ENCODE measurements around the gene GPC1.

The GPC1 gene

DNA sequence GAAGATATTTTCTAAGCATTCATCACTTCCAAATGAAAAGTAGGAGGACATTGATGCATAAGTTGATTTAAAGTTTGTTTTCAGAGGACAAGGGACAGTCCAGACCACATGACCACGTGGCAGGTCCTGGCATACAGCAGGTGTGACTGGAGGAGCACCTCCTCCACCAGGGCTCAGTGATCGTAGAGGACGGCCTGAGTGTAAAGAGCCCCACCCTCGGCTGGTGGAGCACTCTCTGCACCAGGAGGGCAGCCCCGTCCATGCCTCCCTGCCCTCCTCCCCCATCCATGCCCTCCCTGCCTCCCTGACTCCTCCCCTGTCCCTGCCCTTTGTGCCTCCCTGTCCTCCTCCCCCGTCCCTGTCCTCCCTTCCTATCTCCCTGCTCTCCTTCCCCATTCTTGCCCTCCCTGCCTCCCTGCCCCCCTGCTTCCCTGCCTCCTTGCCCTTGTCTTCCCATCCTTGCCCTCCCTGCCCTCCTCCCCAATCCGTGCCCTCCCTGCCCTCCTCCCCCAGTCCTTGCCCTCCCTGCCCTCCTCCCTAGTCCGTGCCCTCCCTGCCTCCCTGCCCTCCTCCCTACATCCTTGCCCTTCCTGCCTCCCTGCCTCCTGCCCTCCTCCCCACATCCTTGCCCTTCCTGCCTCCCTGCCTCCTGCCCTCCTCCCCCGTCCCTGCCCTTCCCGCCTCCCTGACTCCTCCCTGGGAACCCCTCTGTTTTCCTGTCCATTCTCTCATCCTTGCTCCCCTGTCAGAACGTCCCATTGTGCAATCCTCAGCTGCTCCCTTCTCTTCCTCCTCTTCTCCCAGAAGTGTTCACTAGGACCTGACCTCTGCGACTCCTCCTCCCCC, 74.4 kb downstream of the GPC1 start:
- peak; percentile 14 for DNase-seq
- no peak overlapping the region for H3K27ac Mint-ChIP-seq
- CTCF ChIA-PET, result no interaction called here
- peaks cover 13% of the 10 kb centered on the region for H3K4me1 Mint-ChIP-seq
- H3K4me3 Mint-ChIP-seq, result no peak overlapping the region
- no peaks in the 10 kb centered on the region for H3K9me3 Mint-ChIP-seq
- H3K27me3 Mint-ChIP-seq, result no peaks in the 10 kb centered on the region
- H3K36me3 Mint-ChIP-seq, result peaks cover 1% of the 10 kb centered on the region

DNA sequence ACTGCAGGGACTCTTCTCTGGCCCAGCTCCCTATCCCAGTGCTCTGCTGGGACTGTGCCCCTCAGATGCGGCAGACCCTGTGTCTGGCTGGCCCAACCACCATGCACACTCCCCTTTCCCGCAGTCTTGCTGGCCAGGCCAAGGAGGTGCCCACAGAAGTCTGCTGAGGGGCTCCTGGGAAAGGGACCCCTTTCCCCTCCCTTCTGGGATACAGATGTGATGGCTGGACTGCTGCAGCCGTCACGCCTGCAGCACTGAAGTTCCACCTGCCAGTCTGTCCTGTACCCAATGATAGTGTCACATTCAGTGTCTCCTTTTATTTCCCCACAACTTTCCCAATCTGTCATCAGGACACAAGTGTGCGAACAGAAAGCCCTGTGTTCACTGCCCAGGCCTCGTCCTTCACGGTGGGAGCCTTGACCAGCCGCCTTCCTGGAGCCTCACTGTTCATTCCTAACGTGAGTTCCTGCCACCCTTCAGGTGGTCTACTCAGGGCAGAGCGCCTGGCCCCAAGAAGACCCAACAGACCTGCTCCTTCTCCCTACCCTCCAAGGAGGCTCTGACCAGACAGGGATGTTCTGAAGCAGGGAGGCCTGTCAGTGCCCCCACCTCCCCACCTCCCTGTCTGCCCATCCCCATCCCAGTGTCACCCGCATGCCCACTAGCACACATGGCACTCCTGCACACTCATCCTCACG, 75.2 kb downstream of the GPC1 start:
- H3K36me3 Mint-ChIP-seq, result peaks cover 1% of the 10 kb centered on the region
- no peaks in the 10 kb centered on the region for H3K9me3 Mint-ChIP-seq
- H3K27me3 Mint-ChIP-seq, result no peaks in the 10 kb centered on the region
- H3K4me3 Mint-ChIP-seq, result no peak overlapping the region
- H3K4me1 Mint-ChIP-seq, result peaks cover 13% of the 10 kb centered on the region
- CTCF ChIA-PET, result interaction anchor here (1.4 kb wide), 1 partner anchor 46 kb away, joined by 3 read pairs; no protein-coding TSS in a partner anchor
- no peak overlapping the region for H3K27ac Mint-ChIP-seq
- no peak for DNase-seq

DNA sequence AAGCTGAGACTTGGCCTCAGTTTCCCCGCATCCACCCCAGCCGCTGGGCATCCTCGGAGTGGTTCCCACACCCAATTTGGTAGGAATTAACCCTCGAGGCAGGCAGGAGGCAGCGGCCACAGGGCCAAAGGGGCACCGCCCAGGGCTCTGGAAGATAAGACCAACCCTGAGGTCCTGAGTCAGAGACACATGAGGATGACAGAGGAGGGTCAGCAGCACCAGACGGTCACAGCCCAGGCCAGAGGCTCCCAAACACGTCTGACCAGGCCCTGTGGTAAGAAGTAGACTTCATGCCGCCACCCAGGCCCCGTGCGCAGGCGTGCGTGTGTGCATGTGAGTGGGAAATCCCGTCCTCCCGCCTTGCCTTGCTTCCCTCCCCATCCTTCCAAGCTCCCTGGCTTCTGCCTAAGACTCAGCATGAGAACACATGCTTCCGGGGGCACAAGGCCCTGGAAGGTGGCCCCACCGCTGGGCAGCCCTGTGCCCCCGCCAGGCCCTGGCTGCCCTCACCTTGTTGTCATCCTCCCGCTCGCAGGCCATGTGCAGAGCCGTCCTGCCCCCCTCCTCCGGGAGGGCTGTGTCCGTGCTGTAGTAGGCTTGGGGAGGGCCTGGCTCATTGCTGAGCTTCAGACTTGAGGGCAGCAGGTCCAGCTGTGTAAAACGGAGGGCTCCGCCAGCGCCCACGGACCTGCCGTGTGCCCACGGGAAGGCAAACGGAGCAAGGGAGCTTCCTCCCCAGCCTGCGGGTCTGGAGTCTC, 76.1 kb downstream of the GPC1 start:
- DNase-seq, result no peak
- Mint-ChIP-seq H3K36me3 (peaks cover 1% of the 10 kb centered on the region), H3K9me3 (no peaks in the 10 kb centered on the region), H3K4me1 (peaks cover 13% of the 10 kb centered on the region), H3K4me3 (no peak overlapping the region), H3K27ac (no peak overlapping the region), H3K27me3 (no peaks in the 10 kb centered on the region)
- CTCF ChIA-PET, result interaction anchor here (1.4 kb wide), 1 partner anchor 45 kb away, joined by 3 read pairs; no protein-coding TSS in a partner anchor

DNA sequence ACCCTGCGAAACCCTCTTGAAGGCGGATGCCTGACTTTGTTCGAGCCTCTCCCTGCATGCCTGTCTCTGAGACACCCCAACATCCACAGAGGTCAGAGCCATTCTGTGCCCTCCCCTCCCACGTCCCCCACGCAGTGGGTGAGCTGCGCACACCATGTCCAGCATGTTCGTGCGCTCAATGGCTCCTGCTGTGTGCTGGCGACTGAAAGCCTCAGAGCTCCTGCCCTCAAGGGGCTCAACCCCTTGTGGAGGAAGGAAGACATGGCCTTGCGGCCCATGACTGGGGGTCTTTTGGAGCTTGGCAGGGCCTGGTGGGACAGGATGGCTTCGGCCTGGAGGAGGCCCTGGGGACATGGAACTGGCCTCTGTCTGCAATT, 76.6 kb downstream of the GPC1 start:
- Mint-ChIP-seq H3K4me3 (no peak overlapping the region), H3K27me3 (no peaks in the 10 kb centered on the region), H3K27ac (no peak overlapping the region), H3K9me3 (no peaks in the 10 kb centered on the region), H3K36me3 (peaks cover 1% of the 10 kb centered on the region), H3K4me1 (peaks cover 13% of the 10 kb centered on the region)
- CTCF ChIA-PET, result interaction anchor here (1.4 kb wide), 1 partner anchor 45 kb away, joined by 3 read pairs; no protein-coding TSS in a partner anchor
- DNase-seq, result no peak

DNA sequence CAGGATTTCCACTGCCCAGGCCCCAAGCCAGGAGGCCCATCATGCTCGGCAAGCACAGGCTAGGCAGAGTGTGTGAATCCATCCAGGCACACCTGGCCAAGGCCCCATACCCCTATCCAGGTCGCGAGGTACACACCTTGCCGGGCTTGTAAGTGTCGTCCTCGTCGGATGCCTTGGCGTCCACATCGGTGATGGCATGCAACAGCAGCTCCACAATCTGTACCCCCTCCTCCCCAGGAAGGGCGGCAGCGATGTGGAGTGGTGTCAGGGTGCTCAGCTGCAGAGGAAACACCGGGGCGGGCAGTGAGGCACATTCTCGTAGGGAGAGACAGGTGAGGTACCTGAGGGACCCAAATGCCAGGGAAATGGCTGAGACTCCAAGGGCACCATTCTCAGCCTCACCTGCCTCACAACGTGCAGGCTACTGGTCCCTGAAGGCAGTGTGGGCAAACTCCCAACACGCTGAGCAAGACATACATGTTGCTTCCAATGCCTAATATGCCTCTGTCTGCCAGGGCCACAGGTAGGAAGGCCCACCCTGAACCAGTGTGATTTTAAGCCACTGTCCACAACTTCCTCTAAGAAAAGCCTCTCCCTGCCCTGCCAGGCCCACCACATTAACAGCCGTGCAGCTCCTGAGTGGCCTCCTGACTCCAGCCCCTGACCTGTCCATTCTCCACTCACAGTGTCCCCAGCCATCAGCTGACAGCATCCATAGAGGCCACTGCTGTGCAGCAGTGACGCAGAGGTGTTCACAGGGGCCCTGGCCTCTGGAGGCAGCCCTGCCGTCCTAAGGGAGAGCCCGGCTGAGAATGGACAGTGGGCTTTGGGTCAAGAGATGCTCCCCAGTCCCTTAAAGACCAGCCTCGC, 77.4 kb downstream of the GPC1 start:
- peaks cover 1% of the 10 kb centered on the region for H3K36me3 Mint-ChIP-seq
- no peaks in the 10 kb centered on the region for H3K27me3 Mint-ChIP-seq
- peaks cover 13% of the 10 kb centered on the region for H3K4me1 Mint-ChIP-seq
- no peak overlapping the region for H3K4me3 Mint-ChIP-seq
- CTCF ChIA-PET, result interaction anchor here (1.3 to 1.8 kb wide), 4 partner anchors 10 to 75 kb away, joined by 4 to 20 read pairs (median 7); no protein-coding TSS in a partner anchor
- H3K9me3 Mint-ChIP-seq, result no peaks in the 10 kb centered on the region
- no peak for DNase-seq
- peak overlapping the region; percentile 60 for H3K27ac Mint-ChIP-seq

DNA sequence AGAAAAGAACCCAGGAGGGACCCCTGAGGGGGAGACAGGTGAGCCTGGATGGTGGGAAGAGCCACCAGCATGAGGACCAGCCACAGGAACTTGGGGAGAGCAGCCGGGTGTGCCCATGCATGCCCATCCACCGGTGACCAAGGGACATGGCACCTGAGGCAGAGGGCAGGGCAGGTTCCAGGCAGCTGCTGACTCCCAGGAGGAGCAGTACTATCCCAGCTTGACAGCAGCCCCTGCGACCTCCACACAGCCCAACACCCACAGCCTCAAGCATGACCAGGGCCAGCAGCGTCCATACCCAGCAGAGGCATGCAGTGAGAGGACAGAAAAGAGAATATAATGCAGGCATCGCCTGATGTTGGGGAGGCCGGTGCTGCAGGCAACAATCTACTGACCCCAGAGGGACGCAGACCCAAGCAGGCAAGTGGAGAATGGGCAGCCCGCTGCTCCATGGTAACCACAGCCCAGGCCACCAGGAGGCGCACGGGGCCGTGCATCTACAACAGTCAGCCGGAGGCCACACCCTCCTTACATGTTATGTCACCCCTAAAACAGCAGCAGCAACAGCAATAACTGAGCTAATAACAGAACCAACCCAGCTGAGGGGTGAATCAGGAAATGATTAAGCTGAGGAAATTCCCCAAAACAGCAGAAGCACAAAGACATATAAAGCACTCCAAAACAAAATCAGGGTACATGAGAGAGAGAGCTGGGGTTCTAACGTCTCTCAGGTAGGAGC, 78.3 kb downstream of the GPC1 start:
- H3K27ac Mint-ChIP-seq, result no peak overlapping the region
- H3K4me3 Mint-ChIP-seq, result no peak overlapping the region
- H3K4me1 Mint-ChIP-seq, result peaks cover 13% of the 10 kb centered on the region
- peaks cover 3% of the 10 kb centered on the region for H3K36me3 Mint-ChIP-seq
- no peaks in the 10 kb centered on the region for H3K9me3 Mint-ChIP-seq
- peak; percentile 88 for DNase-seq
- H3K27me3 Mint-ChIP-seq, result no peaks in the 10 kb centered on the region
- CTCF ChIA-PET, result interaction anchor here (0.6 to 1.9 kb wide), 32 partner anchors 9 to 328 kb away, joined by 3 to 20 read pairs (median 4); partner anchors contain the start of genes ANKMY1, CAPN10 and RNPEPL1

DNA sequence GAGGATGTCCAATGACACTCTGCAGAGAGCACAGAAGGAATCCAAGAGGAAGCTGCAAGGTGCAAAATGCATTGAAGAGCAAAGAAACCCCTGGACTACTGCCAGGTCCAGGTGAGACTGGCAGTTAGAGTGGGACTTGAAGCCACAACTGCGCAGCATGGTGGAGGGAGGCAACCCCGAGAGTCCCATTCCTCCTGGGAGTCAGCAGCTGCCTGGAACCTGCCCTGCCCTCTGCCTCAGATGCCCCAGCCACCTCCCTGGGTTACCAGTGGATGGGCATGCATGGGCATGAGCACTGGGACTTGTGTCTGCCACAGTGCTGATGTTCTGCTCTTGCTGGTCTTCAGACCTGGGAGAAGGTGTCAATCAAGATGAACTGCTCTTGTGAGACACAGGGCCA, 79.2 kb downstream of the GPC1 start:
- Mint-ChIP-seq H3K27ac (no peak overlapping the region), H3K27me3 (peaks cover 8% of the 10 kb centered on the region), H3K4me1 (peaks cover 13% of the 10 kb centered on the region), H3K4me3 (no peak overlapping the region), H3K9me3 (no peaks in the 10 kb centered on the region), H3K36me3 (peaks cover 4% of the 10 kb centered on the region)
- peak; percentile 4 for DNase-seq
- CTCF ChIA-PET, result interaction anchor here (0.7 to 1.9 kb wide), 18 partner anchors 10 to 327 kb away, joined by 3 to 20 read pairs (median 4); partner anchors contain the start of genes ANKMY1 and CAPN10

DNA sequence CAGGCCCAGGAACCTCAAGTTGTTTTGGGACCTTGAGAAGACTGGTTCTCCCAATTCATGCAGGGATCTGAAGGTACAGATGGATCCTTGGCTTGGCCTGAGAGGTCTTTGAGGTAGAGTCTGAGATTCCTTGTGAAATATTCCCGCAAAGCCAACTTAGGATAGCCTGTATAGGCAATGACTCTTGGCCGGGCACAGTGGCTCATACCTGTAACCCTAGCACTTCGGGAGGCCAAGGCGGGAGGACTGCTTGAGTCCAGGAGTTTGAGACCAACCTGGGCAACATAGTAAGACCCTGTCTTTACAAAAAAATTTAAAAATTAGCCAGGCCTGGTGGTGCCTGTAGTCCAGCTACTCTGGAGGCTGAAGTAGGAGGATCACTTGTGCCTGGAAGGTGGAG, 81.9 kb downstream of the GPC1 start:
- CTCF ChIA-PET, result no interaction called here
- peaks cover 16% of the 10 kb centered on the region for H3K36me3 Mint-ChIP-seq

More for the DNA sequence above, 81.9 kb downstream of the GPC1 start:
- peaks cover 3% of the 10 kb centered on the region for H3K9me3 Mint-ChIP-seq
- H3K4me3 Mint-ChIP-seq, result no peak overlapping the region
- no peak overlapping the region for H3K27ac Mint-ChIP-seq
- peak; percentile 7 for DNase-seq
- H3K27me3 Mint-ChIP-seq, result peaks cover 14% of the 10 kb centered on the region
- peaks cover 13% of the 10 kb centered on the region for H3K4me1 Mint-ChIP-seq

Measured in activated naive CD4-positive, alpha-beta T cell treated with anti-CD3 and anti-CD28 coated beads, Interleukin-2, amount 10 ng/mL, durations not matched to agents 7 days and 5 days (primary cell).